Esophagus muscularis mucosa (tissue), 4 donors: Measurements from ENCODE around the gene TCERG1L. TPM values are rescaled to one million over a fixed set of nuclear protein-coding genes. Genes with fewer than 3 reads are reported as not detected.

Source experiments
- DNase-seq: peaks from one replicate; pipeline ENCODE4 v3.0.0-alpha.2; 2017; ENCODE audit errors: extremely low spot score
- H3K27ac ChIP-seq, 4 donors: fragments of 200-600 bp; sonication (generic); replicated peaks in 1 of 4; 1 replicate in 3 of 4; 2 replicates in 1 of 4; pipeline ENCODE4 v1.5.1; 2016 to 2019; ENCODE audit warnings: mild to moderate bottlenecking in 1 of 4
- H3K27me3 ChIP-seq, 4 donors: fragments of 200-600 bp; sonication (generic); one replicate each; pipeline versions ENCODE4 v1.5.1 to v1.6.0; 2016 to 2019
- H3K36me3 ChIP-seq, 4 donors: fragments of 200-600 bp; sonication (generic); one replicate each; pipeline ENCODE4 v1.5.1; 2016 to 2019
- H3K4me1 ChIP-seq, 4 donors: fragments of 200-600 bp; sonication (generic); one replicate each; pipeline ENCODE4 v1.5.1; 2016 to 2019
- H3K4me3 ChIP-seq, 4 donors: fragments of 200-600 bp; sonication (generic); 1 replicate in 2 of 4; 2 replicates in 2 of 4; pipeline ENCODE4 v1.5.1; 2016 to 2019; ENCODE audit warnings: mild to moderate bottlenecking in 4 of 4, moderate library complexity in 1 of 4
- H3K9me3 ChIP-seq, 4 donors: fragments of 200-600 bp; sonication (generic); 1 replicate in 3 of 4; 2 replicates in 1 of 4; pipeline ENCODE4 v1.5.1; 2016 to 2019
- CTCF ChIP-seq, 3 experiments: fragments of 200-600 bp in 2 of 3; fragments of 450-650 bp in 1 of 3; sonication (generic) in 2 of 3; IDR thresholded peaks; one replicate each; pipeline ENCODE4 v1.5.1; 2017 to 2019; ENCODE audit warnings: antibody characterized with exemption in 3 of 3, mild to moderate bottlenecking in 2 of 3, moderate library complexity in 1 of 3
- EP300 ChIP-seq: sonication (generic); formaldehyde crosslinking; IDR thresholded peaks from one replicate; pipeline ENCODE4 v1.6.1; 2017; ENCODE audit warnings: antibody characterized with exemption
- POLR2A ChIP-seq: fragments of 450-650 bp; IDR thresholded peaks from one replicate; pipeline ENCODE4 v1.6.1; 2017; ENCODE audit warnings: antibody characterized with exemption, moderate library complexity, mild to moderate bottlenecking, low read depth
- POLR2AphosphoS5 ChIP-seq, 2 donors: sonication (generic); formaldehyde crosslinking; IDR thresholded peaks; one replicate each; pipeline ENCODE4 v1.6.1; 2017; ENCODE audit warnings: antibody characterized with exemption in 2 of 2
- WGBS: methylation state at CpG from one replicate; pipeline ENCODE4 v1.1.5; 2018; 5-methylcytosine and 5-hydroxymethylcytosine counted together
- intact Hi-C: fragments of 100-400 bp; cut with DNase I; formaldehyde crosslinking; loops from one replicate; pipeline ENCODE4 v1.15.1; 2023
- total RNA-seq, 4 donors: library from RNA; depleted of rRNA; stranded (reverse); fragments of >200 nt; gene quantifications; one replicate each; pipeline versions ENCODE4 v1.1.0 to v1.2.1, GENCODE V29; 2016

The TCERG1L gene
- total RNA-seq, 4 donors from 2014 or later: not detected

GRCh38 chr10:131131726-131132591 lies 179.6 kb downstream of the TCERG1L start:
- DNase-seq: no peak
- TF ChIP-seq CTCF (IDR thresholded peaks at IDR 0.05) (no peak), EP300 (no peak), POLR2A (no peak), POLR2AphosphoS5 (IDR thresholded peaks at IDR 0.05) (no peak)
- Histone ChIP-seq H3K27me3 (peaks cover 0 to 33% (median 0%) of the 10 kb centered on the region in 4 donors), H3K4me3 (no peak overlapping the region), H3K36me3 (no peaks in the 10 kb centered on the region), H3K9me3 (no peaks in the 10 kb centered on the region), H3K27ac (no peak overlapping the region), H3K4me1 (peaks cover 4 to 17% (median 6%) of the 10 kb centered on the region in 4 donors)
- intact Hi-C loops: no loop called here
- 51% methylated on average over 25 of the region's 25 CpGs for WGBS

DNA sequence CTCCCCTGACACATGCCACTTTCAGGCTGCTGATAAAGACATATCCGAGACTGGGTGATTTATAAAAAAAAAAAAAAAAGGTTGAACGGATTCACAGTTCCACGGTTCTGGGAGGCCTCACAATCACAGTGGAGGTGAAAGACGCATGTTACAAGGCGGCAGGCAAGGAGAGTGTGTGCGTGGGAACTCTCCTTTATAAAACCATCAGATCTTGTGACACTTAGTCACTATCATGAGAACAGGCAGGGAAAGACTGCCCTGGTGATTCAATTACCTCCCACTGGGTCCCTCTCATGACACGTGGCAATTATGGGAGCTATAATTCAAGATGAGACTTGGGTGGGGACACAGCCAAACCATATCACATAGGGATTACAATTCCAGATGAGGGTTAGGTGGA lies 181.5 kb downstream of the TCERG1L start:
- intact Hi-C loops: no loop called here
- no peak for TF ChIP-seq POLR2A
- TF ChIP-seq CTCF (IDR thresholded peaks at IDR 0.05): no peak
- TF ChIP-seq EP300: no peak
- no peak for TF ChIP-seq POLR2AphosphoS5 (IDR thresholded peaks at IDR 0.05)
- H3K27me3 ChIP-seq: peaks cover 0 to 29% (median 3%) of the 10 kb centered on the region in 4 donors
- H3K27ac ChIP-seq: no peak overlapping the region
- no peak for DNase-seq
- peaks cover 4 to 17% (median 6%) of the 10 kb centered on the region in 4 donors for H3K4me1 ChIP-seq
- H3K9me3 ChIP-seq: no peaks in the 10 kb centered on the region
- WGBS: 91% methylated on average over 7 of the region's 7 CpGs
- no peaks in the 10 kb centered on the region for H3K36me3 ChIP-seq
- H3K4me3 ChIP-seq: no peak overlapping the region

GRCh38 chr10:131129544-131129943 lies 182.0 kb downstream of the TCERG1L start:
- H3K9me3 ChIP-seq: no peaks in the 10 kb centered on the region
- intact Hi-C loops: no loop called here
- WGBS: 79% methylated on average over 6 of the region's 6 CpGs
- TF ChIP-seq EP300: no peak
- no peak for TF ChIP-seq POLR2AphosphoS5 (IDR thresholded peaks at IDR 0.05)
- peaks cover 0 to 30% (median 3%) of the 10 kb centered on the region in 4 donors for H3K27me3 ChIP-seq
- H3K4me3 ChIP-seq: no peak overlapping the region
- H3K36me3 ChIP-seq: no peaks in the 10 kb centered on the region
- no peak for DNase-seq
- no peak overlapping the region for H3K27ac ChIP-seq
- H3K4me1 ChIP-seq: peaks cover 4 to 17% (median 6%) of the 10 kb centered on the region in 4 donors

DNA sequence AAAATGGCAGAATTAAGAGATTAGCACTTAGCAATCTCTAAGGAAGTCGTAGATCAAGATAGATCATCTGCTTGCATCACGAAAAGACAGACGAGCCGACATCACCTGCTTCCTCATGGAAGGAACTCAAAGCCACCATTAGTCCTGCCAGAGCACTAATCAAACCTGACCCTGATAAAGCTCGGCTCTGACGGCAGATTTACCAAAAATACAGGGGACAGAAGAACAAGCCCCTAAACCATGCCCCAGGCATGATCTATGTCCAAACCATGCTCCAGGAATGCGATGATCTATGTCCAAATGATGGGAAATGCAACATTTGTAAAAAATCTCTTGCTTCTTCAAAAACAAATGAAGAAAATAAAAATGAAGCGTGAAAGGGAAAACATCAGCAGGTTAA lies 182.8 kb downstream of the TCERG1L start:
- H3K4me1 ChIP-seq: peaks cover 4 to 17% (median 6%) of the 10 kb centered on the region in 4 donors
- WGBS: 66% methylated on average over 8 of the region's 8 CpGs
- H3K36me3 ChIP-seq: no peaks in the 10 kb centered on the region
- TF ChIP-seq EP300 (no peak), POLR2AphosphoS5 (IDR thresholded peaks at IDR 0.05) (no peak), CTCF (IDR thresholded peaks at IDR 0.05) (no peak), POLR2A (no peak)
- no peak overlapping the region for H3K27ac ChIP-seq
- no peak overlapping the region for H3K4me3 ChIP-seq
- intact Hi-C loops: no loop called here
- DNase-seq: no peak
- H3K27me3 ChIP-seq: peaks cover 0 to 38% (median 3%) of the 10 kb centered on the region in 4 donors
- no peaks in the 10 kb centered on the region for H3K9me3 ChIP-seq

DNA sequence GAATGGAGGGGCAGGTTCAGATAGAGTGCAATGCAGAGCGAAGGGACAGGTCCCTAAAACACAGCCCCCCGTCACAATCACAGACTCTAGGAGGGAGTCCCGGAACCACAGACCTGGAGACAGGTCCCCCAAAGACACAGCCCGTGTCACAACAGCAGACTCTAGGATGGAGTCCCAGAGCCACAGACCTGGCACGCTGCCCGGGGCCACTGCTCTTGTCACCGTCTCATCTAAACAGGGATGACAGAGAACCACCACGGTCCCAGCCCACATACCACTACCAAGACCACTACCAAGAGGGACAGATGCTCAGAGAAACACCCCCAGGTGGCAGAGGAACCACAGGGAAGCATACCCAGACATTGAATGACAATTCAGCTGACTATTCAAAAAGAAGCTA lies 183.9 kb downstream of the TCERG1L start:
- peaks cover 0 to 43% (median 3%) of the 10 kb centered on the region in 4 donors for H3K27me3 ChIP-seq
- no peaks in the 10 kb centered on the region for H3K36me3 ChIP-seq
- H3K4me1 ChIP-seq: peaks cover 4 to 17% (median 6%) of the 10 kb centered on the region in 4 donors
- intact Hi-C loops: no loop called here
- TF ChIP-seq CTCF (IDR thresholded peaks at IDR 0.05): no peak
- TF ChIP-seq POLR2A: no peak
- no peak for TF ChIP-seq POLR2AphosphoS5 (IDR thresholded peaks at IDR 0.05)
- TF ChIP-seq EP300: no peak
- DNase-seq: no peak
- 88% methylated on average over 4 of the region's 8 CpGs for WGBS
- H3K4me3 ChIP-seq: no peak overlapping the region
- H3K9me3 ChIP-seq: peaks cover 0 to 5% (median 0%) of the 10 kb centered on the region in 4 donors
- no peak overlapping the region for H3K27ac ChIP-seq
